Mammary epithelial cell (primary cell): Measurements from ENCODE around the gene RXRA.

ENCODE experiments used
- EZH2 ChIP-seq: IDR thresholded peaks from 2 replicates; pipeline ENCODE4 v1.6.1; 2012; ENCODE audit warnings: low read length, inconsistent platforms, borderline replicate concordance
- TF ChIP-seq, protein P1 (sequence below), 2 donors: IDR thresholded peaks in 1 of 2; conservative IDR thresholded peaks in 1 of 2; 2 replicates each; pipeline ENCODE4 v1.5.1; 2011 to 2012; ENCODE audit warnings: inconsistent platforms in 2 of 2, low read length in 2 of 2, mild to moderate bottlenecking in 2 of 2, control low read depth in 1 of 2, low read depth in 1 of 2; ENCODE audit not compliant: insufficient read depth in 1 of 2; ENCODE audit errors: extremely low read depth in 1 of 2

DNA sequence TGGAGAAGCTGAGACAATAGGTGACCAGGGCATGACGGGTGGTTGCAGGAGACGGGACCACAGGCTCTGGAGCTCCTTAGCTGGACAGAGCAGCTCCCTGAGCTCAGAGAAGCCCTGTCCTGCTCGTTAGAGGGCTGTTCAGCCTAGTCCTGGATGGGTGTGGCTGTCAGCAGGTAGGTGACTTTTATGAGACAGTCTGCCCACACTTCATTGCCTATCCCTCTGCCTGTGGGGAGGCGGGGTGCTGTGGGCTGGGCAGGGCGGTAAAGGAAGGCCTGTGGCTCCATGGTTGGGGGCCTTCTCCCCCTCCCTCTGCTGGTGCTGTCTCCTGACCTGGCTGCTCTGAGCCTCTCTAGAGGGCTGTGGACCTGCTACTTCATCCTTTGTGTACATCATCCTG is 134.6 kb downstream of the RXRA start:
- TF ChIP-seq, protein P1, sequence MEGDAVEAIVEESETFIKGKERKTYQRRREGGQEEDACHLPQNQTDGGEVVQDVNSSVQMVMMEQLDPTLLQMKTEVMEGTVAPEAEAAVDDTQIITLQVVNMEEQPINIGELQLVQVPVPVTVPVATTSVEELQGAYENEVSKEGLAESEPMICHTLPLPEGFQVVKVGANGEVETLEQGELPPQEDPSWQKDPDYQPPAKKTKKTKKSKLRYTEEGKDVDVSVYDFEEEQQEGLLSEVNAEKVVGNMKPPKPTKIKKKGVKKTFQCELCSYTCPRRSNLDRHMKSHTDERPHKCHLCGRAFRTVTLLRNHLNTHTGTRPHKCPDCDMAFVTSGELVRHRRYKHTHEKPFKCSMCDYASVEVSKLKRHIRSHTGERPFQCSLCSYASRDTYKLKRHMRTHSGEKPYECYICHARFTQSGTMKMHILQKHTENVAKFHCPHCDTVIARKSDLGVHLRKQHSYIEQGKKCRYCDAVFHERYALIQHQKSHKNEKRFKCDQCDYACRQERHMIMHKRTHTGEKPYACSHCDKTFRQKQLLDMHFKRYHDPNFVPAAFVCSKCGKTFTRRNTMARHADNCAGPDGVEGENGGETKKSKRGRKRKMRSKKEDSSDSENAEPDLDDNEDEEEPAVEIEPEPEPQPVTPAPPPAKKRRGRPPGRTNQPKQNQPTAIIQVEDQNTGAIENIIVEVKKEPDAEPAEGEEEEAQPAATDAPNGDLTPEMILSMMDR (conservative IDR thresholded peaks at IDR 0.05 in 1 of 2, IDR thresholded peaks at IDR 0.05 in 1 of 2; ENCODE audit: extremely low read depth in 1 of 2, insufficient read depth in 1 of 2, low read depth in 1 of 2, low read length in 2 of 2) = no peak
- TF ChIP-seq EZH2 = no peak
